ENCODE data around the gene GPX3. TPM values are rescaled to one million over a fixed set of nuclear protein-coding genes. Genes with fewer than 3 reads are reported as not detected.

The GPX3 gene
- total and polyA plus RNA-seq, 10 donors: 78.7 to 886 (median 303) TPM

- no peak for DNase-seq
- intact Hi-C loops (cut with DNase I; ENCODE audit: low total_unique reads): no loop called here
- peaks cover 9 to 95% (median 67%) of the 10 kb centered on the region in 6 donors for H3K4me1 ChIP-seq
- peak overlapping the region in 7 of 8 donors; percentile 68 to 89 (median 85) for H3K27ac ChIP-seq
- H3K9me3 ChIP-seq: no peaks in the 10 kb centered on the region
- no peak for TF ChIP-seq POLR2A (IDR thresholded peaks at IDR 0.05)
- TF ChIP-seq, protein P1, sequence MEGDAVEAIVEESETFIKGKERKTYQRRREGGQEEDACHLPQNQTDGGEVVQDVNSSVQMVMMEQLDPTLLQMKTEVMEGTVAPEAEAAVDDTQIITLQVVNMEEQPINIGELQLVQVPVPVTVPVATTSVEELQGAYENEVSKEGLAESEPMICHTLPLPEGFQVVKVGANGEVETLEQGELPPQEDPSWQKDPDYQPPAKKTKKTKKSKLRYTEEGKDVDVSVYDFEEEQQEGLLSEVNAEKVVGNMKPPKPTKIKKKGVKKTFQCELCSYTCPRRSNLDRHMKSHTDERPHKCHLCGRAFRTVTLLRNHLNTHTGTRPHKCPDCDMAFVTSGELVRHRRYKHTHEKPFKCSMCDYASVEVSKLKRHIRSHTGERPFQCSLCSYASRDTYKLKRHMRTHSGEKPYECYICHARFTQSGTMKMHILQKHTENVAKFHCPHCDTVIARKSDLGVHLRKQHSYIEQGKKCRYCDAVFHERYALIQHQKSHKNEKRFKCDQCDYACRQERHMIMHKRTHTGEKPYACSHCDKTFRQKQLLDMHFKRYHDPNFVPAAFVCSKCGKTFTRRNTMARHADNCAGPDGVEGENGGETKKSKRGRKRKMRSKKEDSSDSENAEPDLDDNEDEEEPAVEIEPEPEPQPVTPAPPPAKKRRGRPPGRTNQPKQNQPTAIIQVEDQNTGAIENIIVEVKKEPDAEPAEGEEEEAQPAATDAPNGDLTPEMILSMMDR (IDR thresholded peaks at IDR 0.05 in 8 of 11, conservative IDR thresholded peaks at IDR 0.05 in 3 of 11): no peak
- peak in 2 of 3 donors; percentile 50 to 58 for TF ChIP-seq POLR2AphosphoS5 (IDR thresholded peaks at IDR 0.05)
- peak overlapping the region in 6 of 8 donors; percentile 50 to 80 (median 54) for H3K4me3 ChIP-seq
- peaks cover 0 to 9% (median 0%) of the 10 kb centered on the region in 7 donors for H3K27me3 ChIP-seq (replicated peaks in 1 of 7)
- H3K36me3 ChIP-seq: peaks cover 0 to 58% (median 22%) of the 10 kb centered on the region in 6 donors
- 59 to 78% (median 62%) methylated on average over 4 to 5 of the region's 5 CpGs for WGBS, 5 donors
Measured at GRCh38 chr5:151023047-151023615, 2.7 kb downstream of the GPX3 start.

DNA sequence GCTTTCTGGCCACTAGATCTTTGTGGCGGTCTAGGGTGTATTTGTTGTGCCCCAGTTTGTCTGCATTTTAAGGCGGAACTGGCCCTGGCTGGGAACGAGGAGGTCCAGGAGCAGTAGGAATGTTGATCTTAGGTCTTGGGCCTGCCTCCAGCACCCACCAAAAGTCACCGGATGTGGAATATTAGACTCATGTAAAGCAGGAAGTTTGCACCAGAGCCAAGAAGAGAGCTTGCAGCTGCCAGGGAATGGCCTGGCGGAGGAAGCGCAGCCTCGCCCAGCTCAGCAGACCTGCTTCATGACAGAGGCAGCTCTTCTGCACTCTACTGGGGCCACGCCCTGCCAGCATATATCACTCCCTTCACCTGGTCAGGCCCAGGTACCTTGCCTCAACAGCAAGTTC, 3.3 kb downstream of the GPX3 start:
- no peak for DNase-seq
- no peak for TF ChIP-seq POLR2A (IDR thresholded peaks at IDR 0.05)
- peak; percentile 58 to 80 (median 79) for TF ChIP-seq POLR2AphosphoS5 (IDR thresholded peaks at IDR 0.05)
- H3K9me3 ChIP-seq: no peaks in the 10 kb centered on the region
- peak overlapping the region in 4 of 8 donors; percentile 50 to 80 (median 58) for H3K4me3 ChIP-seq
- 41 to 57% (median 53%) methylated on average over 8 of the region's 8 CpGs for WGBS, 5 donors
- intact Hi-C loops (cut with DNase I; ENCODE audit: low total_unique reads): no loop called here
- peaks cover 0 to 63% (median 27%) of the 10 kb centered on the region in 6 donors for H3K36me3 ChIP-seq
- peaks cover 0 to 9% (median 0%) of the 10 kb centered on the region in 7 donors for H3K27me3 ChIP-seq (replicated peaks in 1 of 7)
- peak overlapping the region; percentile 44 to 89 (median 84) for H3K27ac ChIP-seq
- H3K4me1 ChIP-seq: peaks cover 9 to 98% (median 70%) of the 10 kb centered on the region in 6 donors

- intact Hi-C loops (cut with DNase I; ENCODE audit: low total_unique reads): no loop called here
- H3K4me3 ChIP-seq: peak overlapping the region in 4 of 8 donors; percentile 50 to 80 (median 58)
- peaks cover 9 to 98% (median 71%) of the 10 kb centered on the region in 6 donors for H3K4me1 ChIP-seq
Measured at GRCh38 chr5:151024440-151025249, 4.3 kb downstream of the GPX3 start.

DNA sequence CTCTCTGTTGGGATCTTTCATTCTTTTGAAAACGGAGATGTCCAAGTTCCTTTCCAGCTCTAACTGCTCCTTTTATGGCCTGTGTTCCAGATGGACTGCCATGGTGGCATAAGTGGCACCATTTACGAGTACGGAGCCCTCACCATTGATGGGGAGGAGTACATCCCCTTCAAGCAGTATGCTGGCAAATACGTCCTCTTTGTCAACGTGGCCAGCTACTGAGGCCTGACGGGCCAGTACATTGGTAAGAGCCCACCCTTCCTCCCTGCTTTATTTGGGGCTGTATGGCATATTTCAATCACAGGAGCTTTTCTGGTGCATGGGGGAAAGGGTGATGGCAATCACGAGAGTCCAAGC, 4.8 kb downstream of the GPX3 start:
- H3K27ac ChIP-seq: peak overlapping the region in 7 of 8 donors; percentile 68 to 89 (median 85)
- H3K36me3 ChIP-seq: peaks cover 0 to 79% (median 43%) of the 10 kb centered on the region in 6 donors
- 81 to 93% (median 91%) methylated on average over 7 of the region's 7 CpGs for WGBS, 5 donors

More at GRCh38 chr5:151024440-151025249, 4.3 kb downstream of the GPX3 start:
- 66 to 84% (median 72%) methylated on average over 6 to 7 of the region's 7 CpGs for WGBS, 5 donors
- Histone ChIP-seq H3K36me3 (peaks cover 0 to 73% (median 37%) of the 10 kb centered on the region in 6 donors), H3K27me3 (replicated peaks in 1 of 7) (peaks cover 0 to 9% (median 0%) of the 10 kb centered on the region in 7 donors), H3K27ac (peak overlapping the region; percentile 44 to 89 (median 84)), H3K9me3 (no peaks in the 10 kb centered on the region)
- TF ChIP-seq, protein P1 (IDR thresholded peaks at IDR 0.05 in 8 of 11, conservative IDR thresholded peaks at IDR 0.05 in 3 of 11): no peak
- TF ChIP-seq POLR2AphosphoS5 (IDR thresholded peaks at IDR 0.05): peak in 2 of 3 donors; percentile 31 to 39
- DNase-seq: no peak

More for the DNA sequence above, 4.8 kb downstream of the GPX3 start:
- H3K4me3 ChIP-seq: peak overlapping the region in 3 of 8 donors; percentile 50 to 80 (median 62)
- no peaks in the 10 kb centered on the region for H3K9me3 ChIP-seq
- peaks cover 9 to 98% (median 69%) of the 10 kb centered on the region in 6 donors for H3K4me1 ChIP-seq
- peaks cover 0 to 6% (median 0%) of the 10 kb centered on the region in 7 donors for H3K27me3 ChIP-seq (replicated peaks in 1 of 7)
- TF ChIP-seq POLR2A (IDR thresholded peaks at IDR 0.05): no peak
- peak in 1 of 3 donors; percentile 29 for TF ChIP-seq POLR2AphosphoS5 (IDR thresholded peaks at IDR 0.05)
- TF ChIP-seq, protein P1 (IDR thresholded peaks at IDR 0.05 in 8 of 11, conservative IDR thresholded peaks at IDR 0.05 in 3 of 11): no peak
- intact Hi-C loops (cut with DNase I; ENCODE audit: low total_unique reads): no loop called here
- no peak for DNase-seq

All from spleen (tissue), 11 donors.